Activated naive CD8-positive, alpha-beta T cell treated with anti-CD3 and anti-CD28 coated beads, Interleukin-2, amount 10 ng/mL, durations not matched to agents 7 days and 5 days (primary cell): ENCODE measurements around the gene KERA. TPM values are rescaled to one million over a fixed set of nuclear protein-coding genes. Genes with fewer than 3 reads are reported as not detected.
"Not testable (repeated sequence)": the region's sequence is repeated elsewhere in the genome, so short reads cannot be mapped to it uniquely, and the experiment has no call there.

Experiments
- ATAC-seq: fragments of 150-1000 bp; cut with Tn5 transposase; one replicate; pipeline ENCODE4 v1.10.0; 2021; ENCODE audit warnings: low read depth, moderate library complexity
- POLR2A ChIA-PET: fragments of 350-600 bp; sonication (Branson Sonifier 250); formaldehyde crosslinking; loops from one replicate; lab custom pipeline; 2021; ENCODE audit warnings: antibody characterized with exemption; lab: Charles Lee
- DNase-seq: peaks from one replicate; pipeline ENCODE4 v3.0.0; 2021
- H3K27ac Mint-ChIP-seq: one replicate; pipeline ENCODE4 v1.8.0; 2022; ENCODE audit warnings: mild to moderate bottlenecking, mixed read lengths
- H3K27me3 Mint-ChIP-seq: one replicate; pipeline ENCODE4 v1.8.0; 2022; ENCODE audit warnings: mild to moderate bottlenecking, moderate library complexity, mixed read lengths
- H3K36me3 Mint-ChIP-seq: one replicate; pipeline ENCODE4 v1.8.0; 2021; ENCODE audit warnings: mild to moderate bottlenecking, mixed read lengths
- H3K4me1 Mint-ChIP-seq: one replicate; pipeline ENCODE4 v1.8.0; 2021; ENCODE audit warnings: mixed read lengths
- H3K4me3 Mint-ChIP-seq: one replicate; pipeline ENCODE4 v1.8.0; 2022; ENCODE audit warnings: mild to moderate bottlenecking, moderate library complexity, mixed read lengths
- H3K9me3 Mint-ChIP-seq: one replicate; pipeline ENCODE4 v1.8.0; 2021; ENCODE audit warnings: mixed read lengths
- total RNA-seq, 2 experiments: library from RNA; stranded (reverse); gene quantifications; one replicate each; pipeline ENCODE4 v1.2.3, GENCODE V29; 2021

Gene KERA
- total RNA-seq, 2 experiments from 2014 or later = not detected

GRCh38 chr12:91091916-91092715, 34.3 kb upstream of the KERA start:
- no peak overlapping the region for H3K4me3 Mint-ChIP-seq
- ATAC-seq = no peak

DNA sequence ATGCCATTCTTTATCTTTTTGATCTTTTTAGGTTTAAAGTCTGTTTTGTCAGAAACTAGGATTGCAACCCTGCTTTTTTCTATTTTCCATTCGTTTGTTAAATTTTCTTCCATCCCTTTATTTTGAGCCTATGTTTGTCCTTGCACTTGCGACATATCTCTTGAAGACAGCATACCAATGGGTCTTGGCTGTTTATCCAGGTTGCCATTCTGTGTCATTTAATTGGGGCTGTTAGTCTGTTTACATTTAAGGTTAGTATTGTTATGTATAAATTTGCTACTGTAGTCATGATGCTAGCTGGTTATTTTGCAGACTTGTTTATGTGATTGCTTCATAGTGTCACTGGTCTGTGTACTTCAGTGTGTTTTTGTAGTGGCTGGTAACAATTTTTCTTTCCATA, 32.1 kb upstream of the KERA start:
- H3K4me1 Mint-ChIP-seq, H3K36me3 Mint-ChIP-seq, ATAC-seq, DNase-seq, H3K27ac Mint-ChIP-seq, POLR2A ChIA-PET, H3K4me3 Mint-ChIP-seq, H3K27me3 Mint-ChIP-seq: not testable (repeated sequence)
- peaks cover 18% of the 10 kb centered on the region for H3K9me3 Mint-ChIP-seq

More at GRCh38 chr12:91091916-91092715, 34.3 kb upstream of the KERA start:
- Mint-ChIP-seq H3K4me1 (no peaks in the 10 kb centered on the region), H3K36me3 (no peaks in the 10 kb centered on the region), H3K27ac (no peak overlapping the region), H3K27me3 (no peaks in the 10 kb centered on the region), H3K9me3 (peaks cover 18% of the 10 kb centered on the region)
- POLR2A ChIA-PET = no interaction called here
- no peak for DNase-seq

DNA sequence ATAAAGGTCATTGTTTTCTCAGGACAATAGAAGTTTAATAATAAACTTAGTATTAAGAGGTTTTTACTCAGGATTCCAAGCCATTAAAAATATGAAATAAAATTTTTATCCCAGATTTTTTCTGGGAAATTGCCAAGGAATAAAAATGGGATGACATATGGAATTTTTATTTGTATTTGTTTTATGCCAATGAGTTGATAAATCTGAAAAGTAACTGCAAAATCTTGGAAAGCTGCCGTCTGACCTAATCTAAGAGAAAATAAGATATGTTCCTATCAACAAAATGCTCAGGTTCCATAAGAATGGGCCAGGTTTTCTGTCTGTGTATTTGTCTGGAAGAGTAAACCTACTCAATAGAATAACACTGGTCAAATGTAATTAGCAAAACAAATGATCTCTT, 22.2 kb upstream of the KERA start:
- POLR2A ChIA-PET = no interaction called here
- no peaks in the 10 kb centered on the region for H3K36me3 Mint-ChIP-seq
- no peak overlapping the region for H3K27ac Mint-ChIP-seq
- no peaks in the 10 kb centered on the region for H3K4me1 Mint-ChIP-seq
- ATAC-seq (no peak), DNase-seq (no peak)
- peaks cover 9% of the 10 kb centered on the region for H3K27me3 Mint-ChIP-seq
- H3K9me3 Mint-ChIP-seq = no peaks in the 10 kb centered on the region
- no peak overlapping the region for H3K4me3 Mint-ChIP-seq

GRCh38 chr12:91078501-91078900, 20.7 kb upstream of the KERA start:
- H3K4me3 Mint-ChIP-seq = no peak overlapping the region
- no peaks in the 10 kb centered on the region for H3K4me1 Mint-ChIP-seq
- no peaks in the 10 kb centered on the region for H3K36me3 Mint-ChIP-seq
- ATAC-seq = no peak
- peaks cover 9% of the 10 kb centered on the region for H3K27me3 Mint-ChIP-seq
- no peak overlapping the region for H3K27ac Mint-ChIP-seq
- no peak for DNase-seq
- POLR2A ChIA-PET = no interaction called here
- no peaks in the 10 kb centered on the region for H3K9me3 Mint-ChIP-seq

GRCh38 chr12:91077228-91077954, 19.6 kb upstream of the KERA start:
- Mint-ChIP-seq H3K9me3 (no peaks in the 10 kb centered on the region), H3K27me3 (peaks cover 9% of the 10 kb centered on the region), H3K4me1 (no peaks in the 10 kb centered on the region), H3K4me3 (no peak overlapping the region), H3K36me3 (no peaks in the 10 kb centered on the region), H3K27ac (no peak overlapping the region)
- POLR2A ChIA-PET = no interaction called here
- ATAC-seq = no peak
- DNase-seq = no peak

DNA sequence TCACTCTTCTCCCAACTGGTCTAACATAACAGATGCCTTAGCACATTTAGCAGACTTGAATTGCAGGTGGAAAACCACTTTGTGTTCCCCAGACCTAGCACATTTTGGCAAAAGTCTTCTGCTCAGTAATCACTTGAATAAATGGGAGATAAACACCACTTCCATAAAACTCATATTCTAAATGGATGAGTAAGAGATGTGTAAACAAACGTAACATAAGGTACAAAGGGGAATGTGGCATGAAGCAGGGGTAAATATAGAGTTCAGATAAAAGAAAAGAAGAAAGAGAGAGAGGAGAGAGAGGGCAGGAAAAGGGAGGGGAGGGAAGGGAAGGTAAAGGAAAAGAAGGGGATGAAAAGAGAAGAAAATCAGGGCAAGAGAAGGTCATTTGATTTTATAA, 17.0 kb upstream of the KERA start:
- Mint-ChIP-seq H3K9me3 (no peaks in the 10 kb centered on the region), H3K36me3 (no peaks in the 10 kb centered on the region), H3K27ac (no peak overlapping the region), H3K4me1 (no peaks in the 10 kb centered on the region), H3K4me3 (no peak overlapping the region), H3K27me3 (peaks cover 9% of the 10 kb centered on the region)
- no peak for DNase-seq
- no peak for ATAC-seq
- POLR2A ChIA-PET = no interaction called here

DNA sequence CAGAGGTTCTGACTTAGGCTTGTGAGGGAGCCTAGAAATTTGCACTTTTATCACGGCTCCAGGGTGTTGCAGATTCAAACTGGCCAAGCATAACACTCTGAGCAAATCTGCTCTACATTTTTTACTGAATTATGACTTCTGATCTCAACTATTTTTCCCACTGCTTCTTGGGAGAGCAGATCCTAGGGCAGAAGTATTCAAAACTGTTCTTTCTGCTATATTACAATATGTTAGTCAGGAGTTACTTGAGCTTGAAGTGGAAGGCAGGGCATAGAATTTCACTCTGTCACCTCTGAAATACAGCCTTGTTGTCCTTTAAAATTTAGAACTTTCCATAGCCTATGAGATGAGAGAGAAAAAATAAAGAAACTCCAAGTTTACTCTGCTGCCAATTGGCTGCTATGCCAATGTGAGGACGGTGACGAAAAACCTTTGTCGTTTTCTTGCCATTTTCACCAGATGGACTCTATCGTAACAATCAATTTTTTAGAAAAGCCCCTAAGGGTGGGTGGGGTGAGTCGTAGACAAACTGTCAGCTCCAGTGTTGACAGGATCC, 16.4 kb upstream of the KERA start:
- DNase-seq = no peak
- Mint-ChIP-seq H3K9me3 (no peaks in the 10 kb centered on the region), H3K4me3 (no peak overlapping the region), H3K36me3 (no peaks in the 10 kb centered on the region), H3K27ac (no peak overlapping the region), H3K4me1 (no peaks in the 10 kb centered on the region), H3K27me3 (peaks cover 9% of the 10 kb centered on the region)
- no peak for ATAC-seq
- POLR2A ChIA-PET = no interaction called here

- POLR2A ChIA-PET = no interaction called here
- no peaks in the 10 kb centered on the region for H3K9me3 Mint-ChIP-seq
- H3K36me3 Mint-ChIP-seq = no peaks in the 10 kb centered on the region
- peaks cover 9% of the 10 kb centered on the region for H3K27me3 Mint-ChIP-seq
- no peak overlapping the region for H3K4me3 Mint-ChIP-seq
- ATAC-seq = no peak
- DNase-seq = no peak
- no peaks in the 10 kb centered on the region for H3K4me1 Mint-ChIP-seq
- no peak overlapping the region for H3K27ac Mint-ChIP-seq
Observed at GRCh38 chr12:91073426-91073825, 15.6 kb upstream of the KERA start.

GRCh38 chr12:91072931-91073330, 15.1 kb upstream of the KERA start:
- no peak overlapping the region for H3K27ac Mint-ChIP-seq
- H3K4me1 Mint-ChIP-seq = no peaks in the 10 kb centered on the region
- DNase-seq (no peak), ATAC-seq (no peak)
- no peak overlapping the region for H3K4me3 Mint-ChIP-seq
- H3K27me3 Mint-ChIP-seq = peaks cover 9% of the 10 kb centered on the region
- no peaks in the 10 kb centered on the region for H3K9me3 Mint-ChIP-seq
- POLR2A ChIA-PET = no interaction called here
- H3K36me3 Mint-ChIP-seq = no peaks in the 10 kb centered on the region

DNA sequence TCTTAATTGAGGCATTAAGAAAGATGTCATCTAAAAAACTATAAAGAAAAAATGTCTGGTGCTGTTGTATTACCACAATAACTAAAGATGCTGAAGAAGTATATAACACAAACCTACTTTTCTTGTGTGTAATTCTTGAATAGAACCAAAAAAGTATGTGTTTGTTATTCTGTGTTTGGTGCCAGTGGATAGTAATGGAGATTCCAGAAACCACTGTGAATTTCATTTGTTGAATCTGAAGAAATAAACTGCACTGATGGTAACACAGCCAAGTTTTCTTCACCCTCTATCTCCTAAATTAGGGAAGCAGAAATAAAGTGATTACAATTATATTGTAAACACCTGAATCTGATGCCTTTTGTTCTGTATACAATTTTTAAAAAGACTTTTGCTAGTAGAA, 13.1 kb upstream of the KERA start:
- ATAC-seq = no peak
- Mint-ChIP-seq H3K9me3 (no peaks in the 10 kb centered on the region), H3K27me3 (peaks cover 1% of the 10 kb centered on the region)

DNA sequence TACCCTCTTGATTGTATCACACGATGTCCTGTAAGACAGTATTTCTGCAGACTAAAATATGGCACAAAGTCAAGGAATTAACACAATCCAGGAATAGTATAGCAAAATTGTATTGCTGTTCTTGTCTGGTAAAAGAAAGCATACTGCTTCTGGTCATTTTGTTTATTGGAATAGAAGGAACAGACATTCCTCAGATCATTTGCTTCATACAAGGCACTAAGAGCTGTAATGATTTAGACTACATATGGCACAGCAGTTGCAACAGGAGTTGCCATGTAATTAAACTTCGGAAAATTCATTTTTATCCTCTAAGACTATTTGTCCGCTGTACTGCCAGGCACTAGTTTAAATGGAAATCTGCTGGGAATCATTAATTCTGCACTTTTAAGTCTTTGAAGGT, 7.6 kb upstream of the KERA start:
- Mint-ChIP-seq H3K4me1 (no peaks in the 10 kb centered on the region), H3K9me3 (no peaks in the 10 kb centered on the region), H3K4me3 (no peak overlapping the region), H3K27me3 (no peaks in the 10 kb centered on the region), H3K27ac (no peak overlapping the region), H3K36me3 (no peaks in the 10 kb centered on the region)
- POLR2A ChIA-PET = no interaction called here
- ATAC-seq (no peak), DNase-seq (no peak)

More for the DNA sequence above, 13.1 kb upstream of the KERA start:
- no peaks in the 10 kb centered on the region for H3K36me3 Mint-ChIP-seq
- no peak overlapping the region for H3K27ac Mint-ChIP-seq
- H3K4me1 Mint-ChIP-seq = no peaks in the 10 kb centered on the region
- H3K4me3 Mint-ChIP-seq = no peak overlapping the region
- no peak for DNase-seq
- POLR2A ChIA-PET = no interaction called here

DNA sequence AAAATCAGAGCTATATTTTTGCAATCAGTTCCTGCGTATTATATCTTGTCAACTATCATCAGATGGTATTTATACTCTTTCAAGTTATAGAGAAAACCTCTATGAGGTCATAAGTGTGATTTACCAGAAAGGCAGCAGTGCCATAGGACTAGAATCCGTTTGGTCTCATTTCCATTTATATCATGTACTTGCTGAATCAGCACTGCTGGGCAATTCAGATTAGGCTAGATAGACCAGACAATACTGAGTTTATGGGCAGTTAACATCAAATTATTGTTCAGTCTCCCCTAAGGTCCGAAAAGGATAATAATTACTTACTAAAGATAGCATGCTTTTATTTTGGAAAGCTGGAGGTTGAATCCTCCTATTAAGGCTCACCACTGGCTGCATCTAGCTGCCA, 6.8 kb upstream of the KERA start:
- Mint-ChIP-seq H3K4me3 (no peak overlapping the region), H3K27me3 (no peaks in the 10 kb centered on the region), H3K36me3 (no peaks in the 10 kb centered on the region), H3K9me3 (no peaks in the 10 kb centered on the region), H3K27ac (no peak overlapping the region), H3K4me1 (no peaks in the 10 kb centered on the region)
- DNase-seq (no peak), ATAC-seq (no peak)
- POLR2A ChIA-PET = no interaction called here

- no peaks in the 10 kb centered on the region for H3K27me3 Mint-ChIP-seq
- DNase-seq (no peak), ATAC-seq (no peak)
- no peaks in the 10 kb centered on the region for H3K4me1 Mint-ChIP-seq
- H3K9me3 Mint-ChIP-seq = no peaks in the 10 kb centered on the region
- no peak overlapping the region for H3K4me3 Mint-ChIP-seq
- POLR2A ChIA-PET = no interaction called here
- H3K36me3 Mint-ChIP-seq = no peaks in the 10 kb centered on the region
- no peak overlapping the region for H3K27ac Mint-ChIP-seq
Observed at GRCh38 chr12:91061091-91061490, 3.3 kb upstream of the KERA start.

GRCh38 chr12:91059211-91059610, 1.4 kb upstream of the KERA start:
- DNase-seq = no peak
- Mint-ChIP-seq H3K27ac (no peak overlapping the region), H3K36me3 (no peaks in the 10 kb centered on the region), H3K4me3 (no peak overlapping the region), H3K4me1 (no peaks in the 10 kb centered on the region), H3K27me3 (no peaks in the 10 kb centered on the region), H3K9me3 (no peaks in the 10 kb centered on the region)
- ATAC-seq = no peak
- POLR2A ChIA-PET = no interaction called here
